ENCODE measurements around the gene IPO5. TPM values are rescaled to one million over a fixed set of nuclear protein-coding genes. Genes with fewer than 3 reads are reported as not detected.

The IPO5 gene
- total and polyA plus RNA-seq, 8 donors, result 32.6 to 140 (median 91.6) TPM

DNA sequence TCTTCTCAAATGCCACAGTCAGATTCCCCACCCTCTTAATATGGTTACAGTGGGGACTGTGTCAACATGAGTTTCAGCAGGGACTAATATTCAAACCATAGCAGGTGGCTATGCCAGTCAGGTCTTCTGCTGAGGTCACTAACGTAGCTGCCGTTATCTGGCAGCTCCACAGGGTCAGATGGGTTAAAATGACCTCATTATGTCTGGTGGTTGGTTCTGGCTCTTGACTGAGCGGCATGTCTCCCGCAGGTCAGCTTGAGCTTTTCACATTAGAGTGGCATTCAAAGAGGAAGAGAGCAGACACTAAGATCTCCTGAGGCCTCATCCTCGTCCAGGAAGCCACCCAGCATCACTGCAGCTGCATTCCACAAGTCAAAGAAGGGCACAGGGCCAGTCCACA, 21.4 kb upstream of the IPO5 start:
- intact Hi-C loops (cut with DNase I), result no loop called here
- FAIRE-seq, result no peak
- Histone ChIP-seq H3K9me3 (no peaks in the 10 kb centered on the region), H3K4me1 (peaks cover 0 to 4% (median 0%) of the 10 kb centered on the region in 3 donors), H3K36me3 (no peaks in the 10 kb centered on the region), H3K27ac (no peak overlapping the region), H3K27me3 (no peaks in the 10 kb centered on the region), H3K4me3 (no peak overlapping the region)
- WGBS, 2 donors, result 51 to 59% methylated on average over 5 of the region's 5 CpGs
- TF ChIP-seq, protein P1, sequence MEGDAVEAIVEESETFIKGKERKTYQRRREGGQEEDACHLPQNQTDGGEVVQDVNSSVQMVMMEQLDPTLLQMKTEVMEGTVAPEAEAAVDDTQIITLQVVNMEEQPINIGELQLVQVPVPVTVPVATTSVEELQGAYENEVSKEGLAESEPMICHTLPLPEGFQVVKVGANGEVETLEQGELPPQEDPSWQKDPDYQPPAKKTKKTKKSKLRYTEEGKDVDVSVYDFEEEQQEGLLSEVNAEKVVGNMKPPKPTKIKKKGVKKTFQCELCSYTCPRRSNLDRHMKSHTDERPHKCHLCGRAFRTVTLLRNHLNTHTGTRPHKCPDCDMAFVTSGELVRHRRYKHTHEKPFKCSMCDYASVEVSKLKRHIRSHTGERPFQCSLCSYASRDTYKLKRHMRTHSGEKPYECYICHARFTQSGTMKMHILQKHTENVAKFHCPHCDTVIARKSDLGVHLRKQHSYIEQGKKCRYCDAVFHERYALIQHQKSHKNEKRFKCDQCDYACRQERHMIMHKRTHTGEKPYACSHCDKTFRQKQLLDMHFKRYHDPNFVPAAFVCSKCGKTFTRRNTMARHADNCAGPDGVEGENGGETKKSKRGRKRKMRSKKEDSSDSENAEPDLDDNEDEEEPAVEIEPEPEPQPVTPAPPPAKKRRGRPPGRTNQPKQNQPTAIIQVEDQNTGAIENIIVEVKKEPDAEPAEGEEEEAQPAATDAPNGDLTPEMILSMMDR (IDR thresholded peaks at IDR 0.05), result no peak
- DNase-seq, result no peak
- no peak for ATAC-seq

DNA sequence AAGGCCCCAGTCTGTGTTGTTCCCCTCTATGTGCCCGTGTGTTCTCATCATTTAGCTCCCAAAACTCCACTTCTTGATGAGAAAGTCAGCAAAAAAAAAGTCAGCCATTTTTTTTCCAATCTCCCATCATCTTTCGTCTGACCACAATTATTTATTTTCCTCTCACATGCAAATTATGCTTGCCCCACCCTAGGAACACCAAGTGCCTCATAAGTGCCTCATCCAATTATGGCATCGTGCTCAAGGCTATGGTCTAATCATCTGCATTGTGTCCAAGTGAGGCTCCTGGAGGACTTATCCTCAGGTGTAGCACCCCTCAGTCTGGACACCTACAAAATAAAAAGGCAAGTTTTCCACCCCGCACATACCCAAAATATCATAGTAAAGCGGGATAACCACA, 20.8 kb upstream of the IPO5 start:
- intact Hi-C loops (cut with DNase I), result no loop called here
- H3K9me3 ChIP-seq, result no peaks in the 10 kb centered on the region
- no peaks in the 10 kb centered on the region for H3K36me3 ChIP-seq
- H3K27ac ChIP-seq, result no peak overlapping the region
- TF ChIP-seq, protein P1 (IDR thresholded peaks at IDR 0.05), result no peak
- no peaks in the 10 kb centered on the region for H3K27me3 ChIP-seq
- no peak for DNase-seq
- FAIRE-seq, result no peak
- WGBS, 2 donors, result 84 to 88% methylated on average over 5 of the region's 5 CpGs
- H3K4me1 ChIP-seq, result peaks cover 0 to 4% (median 0%) of the 10 kb centered on the region in 3 donors
- no peak for ATAC-seq
- H3K4me3 ChIP-seq, result no peak overlapping the region

DNA sequence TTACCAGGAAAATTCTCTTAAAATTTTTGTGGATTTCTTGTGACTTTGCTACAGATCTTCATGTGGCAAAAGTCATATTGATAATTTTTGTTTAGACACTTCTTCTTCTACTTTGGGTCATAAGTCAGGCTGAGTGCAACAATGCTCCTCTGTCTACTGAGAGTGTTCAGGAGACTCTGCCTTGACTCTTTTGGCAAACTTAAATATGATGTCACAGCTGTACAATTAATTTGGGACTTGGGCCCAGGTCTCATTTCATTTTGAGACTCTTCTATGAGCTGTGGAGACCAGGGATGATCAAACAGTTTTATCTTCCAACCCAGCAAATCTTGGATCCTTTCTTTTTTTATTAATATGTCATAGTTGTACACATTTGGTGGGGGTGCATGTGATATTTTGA, 19.7 kb upstream of the IPO5 start:
- ATAC-seq, result no peak
- no peak for DNase-seq
- Histone ChIP-seq H3K9me3 (no peaks in the 10 kb centered on the region), H3K27me3 (no peaks in the 10 kb centered on the region), H3K27ac (no peak overlapping the region), H3K4me3 (no peak overlapping the region), H3K4me1 (peaks cover 0 to 4% (median 0%) of the 10 kb centered on the region in 3 donors), H3K36me3 (no peaks in the 10 kb centered on the region)
- TF ChIP-seq, protein P1 (IDR thresholded peaks at IDR 0.05), result no peak
- intact Hi-C loops (cut with DNase I), result no loop called here
- FAIRE-seq, result no peak

DNA sequence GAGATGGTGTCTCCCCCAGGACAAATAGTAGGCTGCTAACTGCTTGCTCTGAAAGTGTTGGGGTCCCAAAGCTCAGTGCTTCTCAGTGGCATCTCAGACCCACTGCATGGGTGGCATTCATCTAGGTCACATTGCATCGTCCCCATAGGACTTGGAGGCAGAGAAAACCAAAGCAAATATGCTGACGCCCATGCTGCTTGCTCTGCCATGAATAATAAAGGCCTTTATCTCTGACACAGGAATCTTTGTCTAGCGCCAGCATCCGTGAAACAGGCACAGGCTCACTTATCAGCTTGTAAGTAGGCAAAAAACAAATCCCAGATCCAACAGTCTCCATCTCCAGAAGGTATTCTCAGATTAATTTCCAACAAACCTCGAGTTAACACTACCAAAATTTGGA, 18.9 kb upstream of the IPO5 start:
- DNase-seq (no peak), ATAC-seq (no peak), FAIRE-seq (no peak)
- TF ChIP-seq, protein P1 (IDR thresholded peaks at IDR 0.05), result no peak
- Histone ChIP-seq H3K27me3 (no peaks in the 10 kb centered on the region), H3K27ac (no peak overlapping the region), H3K36me3 (no peaks in the 10 kb centered on the region), H3K4me3 (no peak overlapping the region), H3K4me1 (peaks cover 0 to 4% (median 0%) of the 10 kb centered on the region in 3 donors), H3K9me3 (no peaks in the 10 kb centered on the region)
- intact Hi-C loops (cut with DNase I), result no loop called here
- 16 to 31% methylated on average over 5 of the region's 5 CpGs for WGBS, 2 donors

GRCh38 chr13:97935071-97935470, 18.4 kb upstream of the IPO5 start:
- H3K27me3 ChIP-seq, result no peaks in the 10 kb centered on the region
- WGBS, 2 donors, result 27 to 37% methylated on average over 2 of the region's 2 CpGs
- DNase-seq, result no peak
- intact Hi-C loops (cut with DNase I), result no loop called here
- H3K36me3 ChIP-seq, result no peaks in the 10 kb centered on the region
- no peak overlapping the region for H3K4me3 ChIP-seq
- H3K4me1 ChIP-seq, result peaks cover 0 to 4% (median 0%) of the 10 kb centered on the region in 3 donors
- no peak for FAIRE-seq
- no peak overlapping the region for H3K27ac ChIP-seq
- ATAC-seq, result no peak
- no peaks in the 10 kb centered on the region for H3K9me3 ChIP-seq
- TF ChIP-seq, protein P1 (IDR thresholded peaks at IDR 0.05), result no peak

Data from pancreas (tissue), 10 donors.